AG09319 (cell line): ENCODE measurements around the gene BRMS1.

Experiments used
- DNase-seq: peaks from one replicate; pipeline ENCODE4 v3.0.0-alpha.2; 2010; ENCODE audit warnings: low read depth; ENCODE audit errors: extremely low read depth
- TF ChIP-seq, protein P1 (sequence below): IDR thresholded peaks from 2 replicates; pipeline ENCODE4 v1.5.1; 2011; ENCODE audit warnings: low read depth, mild to moderate bottlenecking, inconsistent platforms, low read length, moderate library complexity

The BRMS1 gene

GRCh38 chr11:66343176-66343575, 1.7 kb downstream of the BRMS1 start:
- no peak for DNase-seq
- TF ChIP-seq, protein P1, sequence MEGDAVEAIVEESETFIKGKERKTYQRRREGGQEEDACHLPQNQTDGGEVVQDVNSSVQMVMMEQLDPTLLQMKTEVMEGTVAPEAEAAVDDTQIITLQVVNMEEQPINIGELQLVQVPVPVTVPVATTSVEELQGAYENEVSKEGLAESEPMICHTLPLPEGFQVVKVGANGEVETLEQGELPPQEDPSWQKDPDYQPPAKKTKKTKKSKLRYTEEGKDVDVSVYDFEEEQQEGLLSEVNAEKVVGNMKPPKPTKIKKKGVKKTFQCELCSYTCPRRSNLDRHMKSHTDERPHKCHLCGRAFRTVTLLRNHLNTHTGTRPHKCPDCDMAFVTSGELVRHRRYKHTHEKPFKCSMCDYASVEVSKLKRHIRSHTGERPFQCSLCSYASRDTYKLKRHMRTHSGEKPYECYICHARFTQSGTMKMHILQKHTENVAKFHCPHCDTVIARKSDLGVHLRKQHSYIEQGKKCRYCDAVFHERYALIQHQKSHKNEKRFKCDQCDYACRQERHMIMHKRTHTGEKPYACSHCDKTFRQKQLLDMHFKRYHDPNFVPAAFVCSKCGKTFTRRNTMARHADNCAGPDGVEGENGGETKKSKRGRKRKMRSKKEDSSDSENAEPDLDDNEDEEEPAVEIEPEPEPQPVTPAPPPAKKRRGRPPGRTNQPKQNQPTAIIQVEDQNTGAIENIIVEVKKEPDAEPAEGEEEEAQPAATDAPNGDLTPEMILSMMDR, result no peak

- TF ChIP-seq, protein P1, result no peak
Measured at GRCh38 chr11:66341502-66342126, 3.3 kb downstream of the BRMS1 start.

DNA sequence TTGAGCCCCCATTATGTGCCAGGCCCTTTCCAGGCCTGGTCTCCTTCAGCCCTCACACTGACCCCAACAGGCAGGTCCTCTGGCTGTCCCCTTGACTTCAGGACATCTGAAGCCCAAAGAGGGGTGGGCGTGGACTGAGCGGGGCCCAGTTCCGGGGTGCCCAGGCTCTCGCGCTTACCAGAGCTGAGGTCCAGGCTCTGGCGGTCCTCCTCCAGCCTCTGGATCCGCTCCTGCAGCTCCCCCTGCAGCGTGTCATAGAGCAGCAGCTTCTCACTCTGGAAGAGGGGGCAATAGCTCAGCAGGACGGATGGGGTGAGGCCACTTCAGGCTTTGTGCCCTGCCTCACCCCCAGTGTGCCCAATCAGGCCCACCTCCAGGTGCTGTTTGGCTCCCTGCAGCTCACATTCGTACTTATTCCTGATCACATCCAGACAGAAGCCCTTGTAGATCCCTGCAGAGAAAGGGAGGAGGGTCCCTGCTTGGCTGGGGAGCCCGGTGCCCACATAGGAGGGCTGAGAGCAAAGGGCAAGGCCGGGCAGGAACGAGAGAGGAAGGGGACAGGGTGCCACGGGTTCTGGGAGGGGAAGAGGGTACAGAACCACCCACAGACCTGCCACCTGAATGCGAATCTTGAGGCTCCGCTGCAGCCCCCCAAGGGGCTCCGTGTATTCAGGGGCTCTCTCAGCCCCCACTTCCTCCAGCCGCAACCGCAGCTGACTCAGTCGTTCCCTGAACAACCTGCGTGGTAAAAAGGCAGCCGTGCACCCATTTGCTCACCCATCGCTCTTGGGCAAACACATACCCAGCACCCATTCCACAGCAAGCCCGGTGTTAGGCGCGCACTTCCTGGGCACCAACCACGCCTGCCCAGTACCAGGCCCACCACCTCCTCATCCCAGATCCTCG, 4.1 kb downstream of the BRMS1 start:
- DNase-seq, result no peak
- TF ChIP-seq, protein P1, result no peak

More at GRCh38 chr11:66341502-66342126, 3.3 kb downstream of the BRMS1 start:
- no peak for DNase-seq

DNA sequence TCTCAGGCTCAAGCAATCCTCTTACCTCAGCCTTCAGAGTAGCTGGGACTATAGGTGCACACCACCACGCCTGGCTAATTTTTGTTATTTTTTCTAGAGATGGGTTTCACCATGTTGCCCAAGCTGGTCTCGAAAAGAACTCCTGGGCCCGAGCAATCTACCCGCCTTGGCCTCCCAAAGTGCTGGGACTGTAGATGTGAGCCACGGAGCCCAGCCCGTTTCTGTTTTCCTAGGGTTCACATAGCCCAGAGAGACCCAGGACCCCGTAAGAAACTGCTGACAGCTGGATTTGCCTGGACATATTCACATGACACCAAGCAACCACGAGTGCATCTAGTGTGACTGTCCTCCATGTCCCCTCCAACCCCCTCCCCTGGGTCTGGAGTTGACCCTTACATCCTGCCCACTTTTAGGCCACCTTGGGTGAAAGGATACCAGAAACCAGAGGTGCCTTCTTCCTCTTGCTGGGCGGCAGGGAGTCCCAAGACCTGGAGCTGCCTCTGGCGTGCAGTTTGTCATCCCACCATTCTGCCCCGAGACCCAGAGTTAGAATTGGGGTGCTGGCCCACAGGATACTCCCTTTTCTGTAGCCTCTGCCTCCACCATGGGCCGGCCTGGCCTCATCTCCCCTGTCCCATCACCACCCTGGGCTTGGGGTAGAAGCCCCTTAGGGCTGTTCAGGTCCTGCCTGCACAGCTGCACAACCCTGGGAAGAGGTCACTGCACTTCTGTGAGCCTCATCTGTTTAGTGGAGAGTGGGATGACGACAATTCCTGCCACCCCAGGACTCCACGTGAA, 5.0 kb downstream of the BRMS1 start:
- no peak for DNase-seq

GRCh38 chr11:66339162-66339675, 5.7 kb downstream of the BRMS1 start:
- TF ChIP-seq, protein P1, result no peak

More for the DNA sequence above, 5.0 kb downstream of the BRMS1 start:
- TF ChIP-seq, protein P1, result no peak

DNA sequence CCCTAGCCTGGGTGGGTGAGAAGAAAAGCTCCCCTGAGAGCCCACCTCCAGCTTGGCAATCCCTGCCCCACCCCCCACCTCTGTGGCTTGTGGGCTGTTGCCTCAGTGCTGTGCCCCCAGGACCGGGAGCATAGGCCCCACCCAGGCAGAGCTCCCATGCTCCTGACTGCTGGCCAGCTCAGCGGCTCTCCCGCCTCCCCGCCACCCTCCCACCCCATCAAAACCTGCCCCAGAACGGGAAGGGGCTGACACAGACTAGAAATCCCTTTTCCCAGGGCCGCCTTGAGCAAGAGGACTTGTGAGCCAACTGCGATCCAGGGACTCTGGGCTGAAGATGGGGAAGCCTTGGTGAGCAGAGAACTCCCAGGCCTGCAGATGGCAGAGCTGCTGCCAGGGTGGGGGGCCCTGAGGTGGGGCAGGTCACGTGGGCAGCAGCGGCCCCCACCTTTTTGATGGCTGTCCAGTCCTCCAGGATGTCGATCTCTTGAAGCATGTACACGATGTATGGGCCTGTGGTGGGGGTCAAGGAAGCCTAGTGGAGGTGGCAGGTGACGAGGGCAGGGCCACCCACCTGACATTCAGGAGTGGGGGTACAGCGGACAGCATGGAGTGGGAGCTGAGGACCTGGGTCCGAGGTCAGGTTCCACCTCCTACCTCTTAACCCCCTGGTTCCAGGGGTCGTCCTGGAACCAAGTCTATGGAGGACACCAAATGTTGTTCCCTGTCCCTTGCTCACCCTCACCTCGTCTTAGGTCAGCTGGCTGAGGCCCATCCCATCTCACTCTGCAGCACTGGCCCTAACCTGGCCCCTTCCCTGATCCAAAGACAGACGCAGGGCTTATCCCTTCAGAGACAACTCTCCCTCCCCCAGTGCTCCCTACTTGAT, 6.4 kb downstream of the BRMS1 start:
- TF ChIP-seq, protein P1, result no peak
- DNase-seq, result no peak

More at GRCh38 chr11:66339162-66339675, 5.7 kb downstream of the BRMS1 start:
- no peak for DNase-seq
